Small intestine (tissue), 7 donors: ENCODE data around the gene LHFPL6. TPM values are rescaled to one million over a fixed set of nuclear protein-coding genes. Genes with fewer than 3 reads are reported as not detected.

ENCODE experiments used
- DNase-seq, 2 donors: peaks; one replicate each; pipeline versions ENCODE4 v3.0.0 to v3.0.0-alpha.2; 2013
- FAIRE-seq: peaks from 2 replicates; lab custom pipeline; 2012; peaks lifted over from hg19 to GRCh38; lab: Jason Lieb, UNC
- H3K27ac ChIP-seq, 3 donors: one replicate each; pipeline ENCODE4 v1.5.1; 2013; ENCODE audit warnings: low read length in 2 of 3, mild to moderate bottlenecking in 2 of 3, control low read depth in 1 of 3, inconsistent platforms in 1 of 3, low read depth in 1 of 3, moderate library complexity in 1 of 3
- H3K27me3 ChIP-seq, 3 donors: one replicate each; pipeline ENCODE4 v1.6.1; 2013; ENCODE audit warnings: low read length in 3 of 3, inconsistent platforms in 1 of 3; ENCODE audit not compliant: control insufficient read depth in 3 of 3, insufficient read depth in 3 of 3
- H3K36me3 ChIP-seq, 3 donors: one replicate each; pipeline ENCODE4 v1.6.1; 2013; ENCODE audit warnings: low read length in 3 of 3, inconsistent platforms in 1 of 3, low read depth in 1 of 3, mild to moderate bottlenecking in 1 of 3, moderate library complexity in 1 of 3; ENCODE audit not compliant: control insufficient read depth in 3 of 3, insufficient read depth in 2 of 3
- H3K4me1 ChIP-seq, 3 donors: one replicate each; pipeline ENCODE4 v1.6.1; 2013; ENCODE audit warnings: low read length in 2 of 3, inconsistent platforms in 1 of 3, low read depth in 1 of 3, mild to moderate bottlenecking in 1 of 3, moderate library complexity in 1 of 3; ENCODE audit not compliant: control insufficient read depth in 3 of 3, insufficient read depth in 2 of 3
- H3K4me3 ChIP-seq, 3 donors: one replicate each; pipeline ENCODE4 v1.5.1; 2013; ENCODE audit warnings: low read length in 3 of 3, control low read depth in 1 of 3, inconsistent platforms in 1 of 3, low read depth in 1 of 3, mild to moderate bottlenecking in 1 of 3, moderate library complexity in 1 of 3
- H3K9me3 ChIP-seq, 2 donors: one replicate each; pipeline ENCODE4 v1.6.1; 2013; ENCODE audit warnings: low read depth in 1 of 2, low read length in 1 of 2; ENCODE audit not compliant: control insufficient read depth in 2 of 2, insufficient read depth in 1 of 2
- WGBS, 3 donors: extraction: QIAGEN DNeasy Blood & Tissue Kit; methylation state at CpG; one replicate each; pipeline ENCODE4 v1.1.7; 2013; 5-methylcytosine and 5-hydroxymethylcytosine counted together
- polyA plus RNA-seq, 4 donors: library from polyadenylated mRNA; stranded (reverse) in 3 of 4; unstranded in 1 of 4; fragments of 200-250 nt in 3 of 4; fragments of 120-200 nt in 1 of 4; gene quantifications; one replicate each; pipeline versions ENCODE4 v1.2.1 to v1.2.3, GENCODE V29; 2013
- donor health status: healthy with polysubstance abuse.
- donor health status: control.
- donor health status: control.
- donor health status: Bipolar disorder and iron deficiency.
- donor health status: healthy.

Gene LHFPL6
- polyA plus RNA-seq, 4 donors: 0.22 to 19.9 (median 5.1) TPM

DNA sequence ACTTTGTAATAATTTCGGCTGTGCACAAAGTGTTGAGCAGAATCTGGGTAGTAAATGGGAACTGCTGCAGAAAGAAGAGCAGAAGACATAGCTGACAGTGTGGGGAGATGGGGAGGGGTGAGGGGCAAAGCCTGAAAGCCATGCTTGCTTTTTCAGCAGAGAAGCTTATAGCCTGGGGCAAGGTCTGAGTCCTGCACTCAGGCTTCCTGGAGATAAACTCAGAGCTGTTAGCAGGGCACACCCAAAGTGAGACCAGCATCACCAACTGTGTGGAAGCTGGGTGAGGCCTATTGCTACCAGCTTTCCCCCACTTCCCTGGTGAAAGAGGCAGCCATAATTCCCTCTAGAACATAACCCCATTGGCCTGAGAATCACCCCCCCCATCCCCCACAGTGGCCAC is 15.6 kb upstream of the LHFPL6 start:
- Histone ChIP-seq H3K4me3 (no peak overlapping the region), H3K9me3 (no peaks in the 10 kb centered on the region), H3K27ac (no peak overlapping the region), H3K36me3 (no peaks in the 10 kb centered on the region), H3K4me1 (no peaks in the 10 kb centered on the region), H3K27me3 (no peaks in the 10 kb centered on the region)
- DNase-seq (no peak), FAIRE-seq (no peak)
- WGBS, 3 donors: 20 to 53% (median 41%) methylated on average over 1 of the region's 1 CpG

DNA sequence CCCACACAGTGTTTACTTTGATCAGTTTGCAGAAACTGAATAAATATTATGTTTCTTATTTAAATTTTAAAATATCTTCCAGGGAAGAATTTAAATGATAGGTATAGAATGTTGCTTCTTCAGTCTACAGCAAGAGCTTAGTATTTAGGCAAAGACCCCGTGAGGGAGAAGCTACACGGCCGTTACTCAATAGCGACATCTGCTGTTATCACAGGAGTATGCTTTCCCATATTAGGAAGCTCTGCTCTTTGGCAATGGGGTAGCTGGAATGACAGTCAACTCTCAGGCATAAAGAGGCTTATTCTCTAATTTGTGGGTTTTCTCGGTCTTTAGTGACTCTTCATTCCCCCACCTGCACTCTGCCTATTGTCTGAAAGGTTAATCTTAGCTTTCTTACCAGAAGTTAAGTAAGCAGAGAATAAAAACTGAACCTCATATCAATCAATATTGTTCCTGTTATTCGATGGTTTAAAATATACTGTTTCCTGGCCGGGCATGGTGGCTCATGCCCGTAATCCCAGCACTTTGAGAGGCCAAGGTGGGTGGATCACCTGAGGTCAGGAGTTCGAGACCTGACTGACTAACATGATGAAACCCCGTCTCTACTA is 13.2 kb upstream of the LHFPL6 start:
- no peak overlapping the region for H3K4me3 ChIP-seq
- H3K4me1 ChIP-seq: no peaks in the 10 kb centered on the region
- DNase-seq: peak; percentile 41 to 53
- no peak for FAIRE-seq
- H3K27me3 ChIP-seq: peaks cover 0 to 2% (median 0%) of the 10 kb centered on the region in 3 donors
- no peaks in the 10 kb centered on the region for H3K36me3 ChIP-seq
- H3K27ac ChIP-seq: no peak overlapping the region
- no peaks in the 10 kb centered on the region for H3K9me3 ChIP-seq
- WGBS, 3 donors: 32 to 36% (median 34%) methylated on average over 10 of the region's 10 CpGs

DNA sequence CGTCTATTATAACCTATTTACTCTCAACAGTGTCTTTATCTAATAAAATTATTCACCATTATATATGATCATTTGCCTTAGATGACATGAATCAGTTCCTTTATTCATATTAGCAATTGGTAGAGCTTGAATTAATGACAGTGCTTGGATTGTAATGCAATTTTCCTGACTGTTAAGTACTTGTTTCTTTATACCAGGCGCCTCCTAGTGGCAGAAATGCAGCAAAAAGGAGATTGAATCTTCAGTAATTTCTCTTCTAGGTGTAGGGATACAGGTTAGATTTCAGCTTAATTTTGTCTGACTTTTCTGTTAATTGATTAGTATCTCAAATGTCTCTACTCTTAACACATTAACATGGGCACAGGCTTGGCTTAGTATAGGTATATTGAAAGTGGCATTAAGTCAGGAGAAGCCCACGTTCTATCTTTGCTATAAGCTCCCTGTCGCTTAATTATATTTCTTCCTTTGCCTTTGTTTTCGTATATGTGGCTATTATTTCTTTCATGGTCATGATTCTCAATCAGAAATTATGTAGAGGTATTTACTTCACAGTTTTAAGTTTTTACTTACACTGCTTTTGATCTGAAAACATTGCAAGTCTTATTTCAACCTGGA is 9.1 kb upstream of the LHFPL6 start:
- H3K4me1 ChIP-seq: no peaks in the 10 kb centered on the region
- DNase-seq: peak; percentile 70
- FAIRE-seq: peak; percentile 91
- no peaks in the 10 kb centered on the region for H3K36me3 ChIP-seq
- H3K9me3 ChIP-seq: no peaks in the 10 kb centered on the region
- 47 to 54% (median 54%) methylated on average over 5 of the region's 5 CpGs for WGBS, 3 donors
- H3K27me3 ChIP-seq: peaks cover 0 to 6% (median 0%) of the 10 kb centered on the region in 3 donors
- no peak overlapping the region for H3K27ac ChIP-seq
- no peak overlapping the region for H3K4me3 ChIP-seq

DNA sequence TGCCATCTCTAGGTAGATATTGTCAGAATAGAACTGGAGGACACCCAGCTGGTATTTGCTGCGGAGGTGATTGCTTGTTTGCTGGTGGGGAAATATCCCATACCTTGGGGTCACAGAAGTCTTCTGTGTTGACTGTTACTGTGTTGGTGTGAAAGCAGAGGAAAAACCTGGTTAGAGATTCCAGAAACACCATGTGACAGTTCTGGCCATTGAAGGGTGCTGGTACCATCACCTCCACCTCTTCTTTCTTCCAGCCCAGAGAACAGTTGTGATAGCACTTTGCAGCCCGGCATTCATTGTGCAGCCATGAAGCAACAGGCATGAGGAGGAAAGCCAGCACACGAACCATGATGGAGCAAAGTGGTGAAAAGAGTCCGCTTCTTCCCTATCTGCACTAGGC is 4.9 kb upstream of the LHFPL6 start:
- no peak for FAIRE-seq
- Histone ChIP-seq H3K27me3 (peaks cover 0 to 17% (median 6%) of the 10 kb centered on the region in 3 donors), H3K36me3 (no peaks in the 10 kb centered on the region), H3K9me3 (no peaks in the 10 kb centered on the region), H3K27ac (no peak overlapping the region), H3K4me1 (peaks cover 0 to 3% (median 0%) of the 10 kb centered on the region in 3 donors), H3K4me3 (no peak overlapping the region)
- WGBS, 3 donors: 88 to 95% (median 93%) methylated on average over 4 of the region's 4 CpGs
- DNase-seq: no peak

GRCh38 chr13:39605677-39606320 is 2.8 kb upstream of the LHFPL6 start:
- no peaks in the 10 kb centered on the region for H3K9me3 ChIP-seq
- no peaks in the 10 kb centered on the region for H3K36me3 ChIP-seq
- DNase-seq: no peak
- peaks cover 0 to 6% (median 3%) of the 10 kb centered on the region in 3 donors for H3K4me1 ChIP-seq
- no peak for FAIRE-seq
- H3K27ac ChIP-seq: no peak overlapping the region
- WGBS, 3 donors: 82 to 94% (median 82%) methylated on average over 3 of the region's 3 CpGs
- peaks cover 0 to 26% (median 9%) of the 10 kb centered on the region in 3 donors for H3K27me3 ChIP-seq
- H3K4me3 ChIP-seq: no peak overlapping the region

- peaks cover 0 to 6% (median 3%) of the 10 kb centered on the region in 3 donors for H3K4me1 ChIP-seq
- H3K4me3 ChIP-seq: no peak overlapping the region
- H3K36me3 ChIP-seq: no peaks in the 10 kb centered on the region
- DNase-seq (no peak), FAIRE-seq (no peak)
- H3K9me3 ChIP-seq: no peaks in the 10 kb centered on the region
- no peak overlapping the region for H3K27ac ChIP-seq
- peaks cover 0 to 29% (median 11%) of the 10 kb centered on the region in 3 donors for H3K27me3 ChIP-seq
- WGBS, 3 donors: 60 to 76% (median 74%) methylated on average over 5 of the region's 5 CpGs
Observed at GRCh38 chr13:39604756-39605155, 1.8 kb upstream of the LHFPL6 start.

GRCh38 chr13:39603424-39603947 is 493 bp upstream of the LHFPL6 start:
- no peaks in the 10 kb centered on the region for H3K36me3 ChIP-seq
- FAIRE-seq: no peak
- peak overlapping the region; percentile 17 to 78 (median 54) for H3K4me3 ChIP-seq
- 1 to 4% (median 4%) methylated on average over 14 to 15 of the region's 15 CpGs for WGBS, 3 donors
- H3K4me1 ChIP-seq: peaks cover 0 to 6% (median 3%) of the 10 kb centered on the region in 3 donors
- no peaks in the 10 kb centered on the region for H3K9me3 ChIP-seq
- DNase-seq: peak in 1 of 2 donors; percentile 31
- peak overlapping the region in 2 of 3 donors; percentile 50 to 61 for H3K27ac ChIP-seq
- H3K27me3 ChIP-seq: peaks cover 0 to 29% (median 11%) of the 10 kb centered on the region in 3 donors

- FAIRE-seq (no peak), DNase-seq (no peak)
- peak overlapping the region; percentile 19 to 78 (median 54) for H3K4me3 ChIP-seq
- H3K27me3 ChIP-seq: peaks cover 0 to 29% (median 11%) of the 10 kb centered on the region in 3 donors
- 1% methylated on average over 11 of the region's 11 CpGs for WGBS, 3 donors
- peak overlapping the region in 1 of 3 donors; percentile 76 for H3K27ac ChIP-seq
- H3K9me3 ChIP-seq: no peaks in the 10 kb centered on the region
- H3K4me1 ChIP-seq: peaks cover 0 to 6% (median 3%) of the 10 kb centered on the region in 3 donors
- no peaks in the 10 kb centered on the region for H3K36me3 ChIP-seq
Observed at GRCh38 chr13:39602277-39602613, 748 bp downstream of the LHFPL6 start.
